ENCODE measurements around the gene ZNF462.

DNA sequence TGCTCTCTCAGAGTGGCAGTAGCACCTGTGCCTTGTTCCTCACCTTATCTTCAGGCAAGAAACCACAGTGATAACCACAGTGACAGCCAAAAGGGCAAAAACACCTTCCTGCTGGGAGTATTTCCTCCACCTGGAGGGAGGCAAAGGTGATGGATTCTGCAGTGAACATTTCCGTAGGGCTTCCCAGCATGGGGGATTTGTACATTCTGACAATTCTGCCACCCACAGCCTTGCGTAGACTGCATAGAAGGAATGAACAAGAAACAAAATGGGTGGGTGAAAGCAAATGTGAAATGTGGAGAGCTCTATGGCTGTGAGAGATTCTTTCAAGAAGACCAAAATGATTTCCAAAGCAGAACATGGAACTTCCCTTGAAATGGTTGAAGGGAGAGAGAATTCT lies 111.4 kb downstream of the ZNF462 start:
- TF ChIP-seq, protein P1, sequence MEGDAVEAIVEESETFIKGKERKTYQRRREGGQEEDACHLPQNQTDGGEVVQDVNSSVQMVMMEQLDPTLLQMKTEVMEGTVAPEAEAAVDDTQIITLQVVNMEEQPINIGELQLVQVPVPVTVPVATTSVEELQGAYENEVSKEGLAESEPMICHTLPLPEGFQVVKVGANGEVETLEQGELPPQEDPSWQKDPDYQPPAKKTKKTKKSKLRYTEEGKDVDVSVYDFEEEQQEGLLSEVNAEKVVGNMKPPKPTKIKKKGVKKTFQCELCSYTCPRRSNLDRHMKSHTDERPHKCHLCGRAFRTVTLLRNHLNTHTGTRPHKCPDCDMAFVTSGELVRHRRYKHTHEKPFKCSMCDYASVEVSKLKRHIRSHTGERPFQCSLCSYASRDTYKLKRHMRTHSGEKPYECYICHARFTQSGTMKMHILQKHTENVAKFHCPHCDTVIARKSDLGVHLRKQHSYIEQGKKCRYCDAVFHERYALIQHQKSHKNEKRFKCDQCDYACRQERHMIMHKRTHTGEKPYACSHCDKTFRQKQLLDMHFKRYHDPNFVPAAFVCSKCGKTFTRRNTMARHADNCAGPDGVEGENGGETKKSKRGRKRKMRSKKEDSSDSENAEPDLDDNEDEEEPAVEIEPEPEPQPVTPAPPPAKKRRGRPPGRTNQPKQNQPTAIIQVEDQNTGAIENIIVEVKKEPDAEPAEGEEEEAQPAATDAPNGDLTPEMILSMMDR (conservative IDR thresholded peaks at IDR 0.05): no peak
- no peak for TF ChIP-seq ZFX (IDR thresholded peaks at IDR 0.05)
